SK-N-MC (cell line): ENCODE results near the gene LCE6A.

Experiments used
- DNase-seq: peaks from one replicate; pipeline ENCODE4 v3.0.0-alpha.2; 2011; ENCODE audit warnings: low read depth, low spot score
- H3K27ac ChIP-seq: fragments of 200-600 bp; sonication (generic); 2 replicates; pipeline ENCODE4 v1.5.1; 2016; ENCODE audit warnings: mixed run types
- H3K36me3 ChIP-seq: fragments of 200-600 bp; sonication (generic); 2 replicates; pipeline ENCODE4 v1.6.1; 2017; ENCODE audit warnings: antibody characterized with exemption, low read length, mixed read lengths; ENCODE audit not compliant: insufficient read depth
- H3K4me3 ChIP-seq: fragments of 200-600 bp; sonication (generic); 2 replicates; pipeline ENCODE4 v1.5.1; 2016
- H3K9ac ChIP-seq: fragments of 200-600 bp; sonication (generic); 2 replicates; pipeline ENCODE4 v1.8.0; 2017; ENCODE audit warnings: mixed run types, mixed read lengths; ENCODE audit not compliant: insufficient read length
- H3K9me3 ChIP-seq: fragments of 200-600 bp; sonication (generic); 2 replicates; pipeline ENCODE4 v1.6.1; 2017; ENCODE audit warnings: low read depth, mild to moderate bottlenecking, antibody characterized with exemption, low read length, moderate library complexity, mixed read lengths
- EZH2 ChIP-seq: fragments of 200-600 bp; sonication (generic); IDR thresholded peaks from one replicate; pipeline ENCODE4 v1.6.1; 2017; ENCODE audit warnings: antibody characterized with exemption
- FOXP2 ChIP-seq: optimal IDR thresholded peaks from 2 replicates; pipeline ENCODE3; 2011; ENCODE audit warnings: mild to moderate bottlenecking, moderate library complexity; ENCODE audit not compliant: insufficient read depth; ENCODE audit errors: extremely low read length, control extremely low read depth
- POLR2AphosphoS5 ChIP-seq: IDR thresholded peaks from 2 replicates; pipeline ENCODE4 v1.6.1; 2012; ENCODE audit warnings: mild to moderate bottlenecking, low read depth, low read length, borderline replicate concordance

The LCE6A gene

DNA sequence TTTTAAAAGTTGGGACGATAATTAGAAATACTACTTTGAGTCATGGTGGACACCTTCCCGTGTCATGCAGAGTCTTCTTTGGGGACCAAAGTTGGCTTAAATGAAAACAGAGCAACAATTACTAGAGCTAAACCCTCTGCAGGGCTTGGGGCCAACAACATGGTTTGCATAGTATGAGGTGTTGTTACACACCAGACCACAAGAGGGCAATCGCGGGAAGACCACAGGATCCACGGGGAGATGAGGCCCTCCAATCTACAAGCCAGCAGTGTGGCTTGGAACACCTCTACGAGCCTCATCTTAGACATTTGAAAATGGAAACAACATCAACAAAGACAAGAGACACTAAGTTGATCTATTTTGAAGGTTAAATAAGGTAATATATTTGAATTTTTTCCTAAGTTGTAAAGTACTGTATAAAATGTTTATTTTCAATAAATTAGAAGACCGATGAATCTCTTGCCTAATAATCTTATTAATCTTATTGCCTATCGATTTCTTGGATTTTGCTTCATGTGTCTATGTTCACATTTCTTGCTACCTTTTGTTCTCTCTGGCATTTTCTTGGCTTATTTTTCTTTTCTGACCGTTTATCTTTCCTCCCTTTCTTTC is 27.3 kb downstream of the LCE6A start:
- no peaks in the 10 kb centered on the region for H3K36me3 ChIP-seq
- H3K9ac ChIP-seq, result no peak overlapping the region
- H3K4me3 ChIP-seq, result no peak overlapping the region
- H3K27ac ChIP-seq, result no peak overlapping the region
- peak; percentile 16 for DNase-seq
- no peaks in the 10 kb centered on the region for H3K9me3 ChIP-seq
- TF ChIP-seq POLR2AphosphoS5 (no peak), FOXP2 (no peak), EZH2 (no peak)

- H3K27ac ChIP-seq, result no peak overlapping the region
- no peak for TF ChIP-seq FOXP2
- H3K4me3 ChIP-seq, result no peak overlapping the region
- H3K9ac ChIP-seq, result no peak overlapping the region
- no peaks in the 10 kb centered on the region for H3K36me3 ChIP-seq
- no peak for DNase-seq
- H3K9me3 ChIP-seq, result no peaks in the 10 kb centered on the region
Measured at GRCh38 chr1:152870831-152871730, 28.4 kb downstream of the LCE6A start.

DNA sequence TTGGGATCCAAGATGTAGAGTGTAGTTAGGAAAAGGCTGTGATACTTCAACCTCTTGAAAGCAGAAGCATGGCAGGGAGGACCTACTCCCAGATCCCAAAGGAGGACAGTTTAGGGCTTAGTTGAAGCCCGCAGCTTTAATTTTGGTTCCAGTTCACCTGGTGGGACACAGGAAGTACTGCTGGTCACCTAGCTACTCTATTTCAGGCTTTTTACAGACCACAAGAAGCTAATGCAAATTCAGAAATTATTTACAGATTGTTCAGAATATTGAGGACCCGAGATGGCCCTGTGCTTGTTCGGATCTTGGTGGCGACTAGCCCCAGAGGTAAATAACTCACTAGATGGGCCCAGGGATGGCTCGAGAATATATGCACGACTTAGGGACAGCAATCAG is 29.1 kb downstream of the LCE6A start:
- TF ChIP-seq POLR2AphosphoS5, result no peak
- no peak for TF ChIP-seq EZH2
- no peak for TF ChIP-seq FOXP2
- Histone ChIP-seq H3K9ac (no peak overlapping the region), H3K9me3 (no peaks in the 10 kb centered on the region), H3K27ac (no peak overlapping the region), H3K36me3 (no peaks in the 10 kb centered on the region), H3K4me3 (no peak overlapping the region)
- no peak for DNase-seq

- TF ChIP-seq FOXP2, result no peak
- no peak for TF ChIP-seq EZH2
- no peak for TF ChIP-seq POLR2AphosphoS5
- H3K36me3 ChIP-seq, result no peaks in the 10 kb centered on the region
- H3K4me3 ChIP-seq, result no peak overlapping the region
- H3K9me3 ChIP-seq, result no peaks in the 10 kb centered on the region
- no peak for DNase-seq
- H3K9ac ChIP-seq, result no peak overlapping the region
- H3K27ac ChIP-seq, result no peak overlapping the region
Measured at GRCh38 chr1:152873495-152873894, 30.8 kb downstream of the LCE6A start.

GRCh38 chr1:152876827-152877226 is 34.2 kb downstream of the LCE6A start:
- no peak for TF ChIP-seq EZH2
- no peak for TF ChIP-seq POLR2AphosphoS5
- TF ChIP-seq FOXP2, result no peak
- H3K4me3 ChIP-seq, result no peak overlapping the region
- DNase-seq, result no peak
- H3K36me3 ChIP-seq, result no peaks in the 10 kb centered on the region
- no peak overlapping the region for H3K27ac ChIP-seq
- no peak overlapping the region for H3K9ac ChIP-seq
- no peaks in the 10 kb centered on the region for H3K9me3 ChIP-seq

- Histone ChIP-seq H3K27ac (no peak within 1 kb of the TSS), H3K9me3 (no peaks in the 10 kb centered on the region), H3K4me3 (no peak within 1 kb of the TSS), H3K9ac (no peak within 1 kb of the TSS), H3K36me3 (no peaks in the 10 kb centered on the region)
- DNase-seq, result no peak
- no peak for TF ChIP-seq POLR2AphosphoS5
- TF ChIP-seq EZH2, result no peak
- no peak for TF ChIP-seq FOXP2
Measured at GRCh38 chr1:152878042-152878441, 35.4 kb downstream of the LCE6A start, which contains the start of gene SMCP. Gene SMCP (plus strand): TSS chr1:152878322. CDS start chr1:152884423, 6,101 bp downstream.

- Histone ChIP-seq H3K27ac (no peak overlapping the region), H3K36me3 (no peaks in the 10 kb centered on the region), H3K9me3 (no peaks in the 10 kb centered on the region), H3K4me3 (no peak overlapping the region), H3K9ac (no peak overlapping the region)
- no peak for TF ChIP-seq FOXP2
- no peak for TF ChIP-seq EZH2
- no peak for TF ChIP-seq POLR2AphosphoS5
- no peak for DNase-seq
Measured at GRCh38 chr1:152879559-152880198, 37.0 kb downstream of the LCE6A start.

DNA sequence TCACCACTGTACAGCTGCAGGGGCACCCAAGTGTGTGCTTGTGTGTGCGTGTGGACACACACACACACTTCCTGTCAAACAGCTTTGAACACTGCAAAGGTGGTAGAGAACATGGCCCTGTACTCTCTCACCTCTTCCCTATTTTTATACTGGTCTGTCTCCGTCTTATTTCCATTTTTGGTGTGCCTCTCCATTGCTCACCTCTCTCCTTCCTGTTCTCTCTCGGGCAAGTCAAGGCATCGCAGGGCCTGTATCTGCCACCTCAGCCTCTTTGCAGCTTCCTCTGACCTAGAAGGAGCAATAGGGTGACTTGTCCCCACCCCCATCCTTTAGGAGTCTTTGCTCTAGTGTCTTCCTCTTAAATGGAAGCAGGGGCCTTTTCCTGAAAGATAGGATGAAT is 37.7 kb downstream of the LCE6A start:
- no peak overlapping the region for H3K9ac ChIP-seq
- no peak overlapping the region for H3K27ac ChIP-seq
- no peak overlapping the region for H3K4me3 ChIP-seq
- no peaks in the 10 kb centered on the region for H3K36me3 ChIP-seq
- TF ChIP-seq FOXP2 (no peak), EZH2 (no peak), POLR2AphosphoS5 (no peak)
- no peak for DNase-seq
- H3K9me3 ChIP-seq, result no peaks in the 10 kb centered on the region
